ENCODE results near the gene PNO1.

GRCh38 chr2:68135448-68136320, 22.0 kb upstream of the PNO1 start:
- no peak for TF ChIP-seq CTCF (IDR thresholded peaks at IDR 0.05)
- TF ChIP-seq POLR2A (IDR thresholded peaks at IDR 0.05), result no peak
